ENCODE measurements around the gene PCDH9.

Gene PCDH9

DNA sequence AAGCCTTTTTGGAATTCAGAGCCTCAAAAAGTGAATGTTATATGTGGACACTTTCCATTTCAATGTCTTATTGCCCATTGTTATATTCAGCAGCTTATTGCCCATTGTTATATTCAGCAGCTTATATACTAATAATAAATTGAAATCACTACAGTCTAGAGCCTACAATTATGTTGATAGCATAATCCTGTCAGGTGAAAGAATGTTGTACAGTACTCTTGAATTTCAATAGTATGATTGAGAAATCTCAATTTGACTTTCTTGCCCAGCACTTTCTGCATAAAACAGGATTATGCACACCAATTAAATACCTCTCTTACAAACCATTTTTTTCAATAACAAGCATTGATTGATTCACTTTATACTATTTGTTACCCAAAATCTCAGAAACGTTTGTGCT lies 260.8 kb downstream of the PCDH9 start:
- no peak for DNase-seq (ENCODE audit: low read depth)

DNA sequence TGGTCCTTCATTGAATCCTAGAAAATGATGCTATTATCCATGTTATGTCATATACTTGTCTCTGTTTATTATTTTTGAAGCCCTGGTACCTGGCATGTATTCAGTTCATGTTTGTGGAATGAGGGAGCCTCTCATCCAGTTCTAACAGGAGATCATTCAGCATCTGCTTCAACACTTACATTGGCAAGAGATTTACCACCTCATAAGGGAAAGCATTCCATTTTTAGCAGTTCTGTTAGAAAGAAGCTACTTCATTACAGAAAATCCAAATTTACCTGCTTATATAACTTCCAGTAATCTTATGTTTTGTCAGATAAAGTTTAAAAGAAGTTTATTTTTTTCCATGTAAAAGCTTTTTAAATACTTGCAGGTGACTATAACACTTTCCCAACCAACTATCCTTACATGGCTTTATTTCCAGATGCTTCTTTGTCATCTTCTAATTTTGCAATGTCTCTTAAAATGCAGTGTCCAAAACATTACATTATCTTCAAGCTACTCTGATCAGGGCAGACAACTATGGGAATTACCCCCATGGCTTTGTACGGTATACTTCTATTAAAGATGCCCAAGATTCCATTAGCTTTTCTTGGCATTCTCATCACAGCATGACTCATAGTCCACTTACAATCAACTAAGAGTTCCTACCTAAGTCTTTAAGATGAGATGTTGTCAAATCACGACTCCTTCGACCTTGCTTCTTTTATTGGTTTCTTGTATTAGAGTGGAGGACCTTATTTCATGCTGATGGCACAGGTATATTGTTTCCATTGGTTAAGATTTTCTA lies 262.1 kb downstream of the PCDH9 start:
- DNase-seq (ENCODE audit: low read depth): no peak

DNA sequence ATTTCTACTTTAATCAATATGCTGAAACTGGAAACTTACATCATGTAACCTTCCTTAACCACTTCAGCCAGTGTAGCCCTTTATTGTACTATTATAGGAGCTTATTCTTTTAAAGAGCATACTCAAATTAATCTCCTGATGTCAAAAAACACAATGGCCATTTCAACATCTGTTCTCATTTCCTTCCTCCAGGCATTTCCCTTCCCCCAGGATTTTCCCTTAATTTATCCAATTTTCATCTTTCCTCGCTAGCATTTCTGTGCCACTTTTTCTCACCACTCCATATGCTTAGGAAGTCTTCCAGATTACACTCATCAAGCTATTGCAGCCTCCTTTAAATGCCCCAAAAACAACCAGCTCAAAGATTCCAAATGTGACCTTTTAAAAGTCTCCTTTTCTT lies 265.0 kb downstream of the PCDH9 start:
- no peak for DNase-seq (ENCODE audit: low read depth)

DNA sequence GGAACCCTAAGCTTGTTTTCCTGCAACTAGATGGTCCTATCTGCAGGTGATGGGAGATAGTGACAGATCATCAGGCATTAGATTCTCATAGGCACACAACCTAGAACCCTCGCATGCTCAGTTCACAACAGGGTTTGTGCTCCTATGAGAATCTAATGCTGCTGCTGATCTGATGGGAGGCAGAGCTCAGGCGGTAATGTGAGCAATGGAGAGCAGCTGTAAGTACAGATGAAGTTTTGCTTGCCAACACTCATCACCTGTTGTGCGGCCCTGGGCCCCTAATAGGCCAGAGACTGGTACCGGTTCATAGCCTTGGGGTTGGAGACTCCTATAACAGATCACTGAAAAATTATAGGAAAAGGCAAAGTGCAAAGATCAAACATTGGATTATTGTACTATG lies 267.2 kb downstream of the PCDH9 start:
- no peak for DNase-seq (ENCODE audit: low read depth)

DNA sequence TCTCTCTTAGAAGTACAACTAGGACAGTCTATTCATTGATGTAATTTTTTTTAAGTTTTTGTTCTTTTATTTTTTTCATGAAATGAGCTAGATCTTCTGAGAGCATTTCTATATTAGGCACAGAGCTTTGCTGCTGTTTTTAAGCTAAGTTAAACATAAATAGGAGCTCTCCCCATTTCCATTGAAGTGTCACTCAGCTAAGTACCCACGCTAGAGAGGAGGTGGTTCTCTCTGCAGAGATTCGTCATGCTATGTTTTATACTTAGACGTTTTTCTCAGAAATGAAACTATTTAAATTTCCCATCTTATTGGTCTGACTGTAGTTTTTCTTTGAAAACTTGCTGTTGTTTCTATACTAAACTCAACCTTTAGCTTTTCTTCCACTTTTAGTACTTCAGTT lies 271.5 kb downstream of the PCDH9 start:
- no peak for DNase-seq (ENCODE audit: low read depth)

DNA sequence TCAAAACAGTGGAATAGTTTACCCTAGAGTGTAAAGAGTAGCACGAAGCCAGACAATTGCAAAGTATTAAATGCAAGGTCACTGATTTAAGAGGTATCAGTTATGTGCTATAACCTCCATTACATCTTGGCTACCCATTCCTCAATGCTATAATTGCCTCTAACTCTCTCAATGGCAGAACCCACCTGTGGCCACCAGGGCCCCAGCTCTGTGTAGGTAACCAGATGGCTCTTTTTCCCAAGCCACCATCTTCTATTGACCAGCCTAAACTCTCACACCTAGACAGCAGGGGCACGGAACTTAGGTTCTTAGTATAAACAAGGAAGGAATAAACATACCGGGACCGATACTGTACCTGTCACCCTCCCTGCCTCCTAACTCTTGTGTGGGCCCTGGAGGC lies 277.6 kb downstream of the PCDH9 start:
- no peak for DNase-seq (ENCODE audit: low read depth)

DNA sequence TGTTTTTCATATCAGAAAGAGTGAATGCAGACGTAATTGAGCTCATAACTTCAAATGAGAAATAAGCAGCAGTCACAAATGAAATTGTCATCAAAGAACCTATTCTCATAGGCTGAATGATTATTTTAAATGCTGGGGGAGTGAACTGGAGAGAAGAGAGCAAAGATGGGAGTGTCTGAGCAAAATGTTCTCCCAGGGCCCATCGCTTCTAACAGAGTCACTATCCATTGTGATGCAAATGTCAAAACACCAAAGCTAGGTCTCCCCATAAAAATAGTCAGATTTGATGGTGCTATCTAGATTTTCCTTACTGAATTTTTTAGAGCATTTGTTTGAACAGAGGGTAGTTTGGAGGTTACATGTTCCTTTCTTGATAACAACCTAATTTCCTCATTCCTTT lies 278.7 kb downstream of the PCDH9 start:
- DNase-seq (ENCODE audit: low read depth): no peak

DNA sequence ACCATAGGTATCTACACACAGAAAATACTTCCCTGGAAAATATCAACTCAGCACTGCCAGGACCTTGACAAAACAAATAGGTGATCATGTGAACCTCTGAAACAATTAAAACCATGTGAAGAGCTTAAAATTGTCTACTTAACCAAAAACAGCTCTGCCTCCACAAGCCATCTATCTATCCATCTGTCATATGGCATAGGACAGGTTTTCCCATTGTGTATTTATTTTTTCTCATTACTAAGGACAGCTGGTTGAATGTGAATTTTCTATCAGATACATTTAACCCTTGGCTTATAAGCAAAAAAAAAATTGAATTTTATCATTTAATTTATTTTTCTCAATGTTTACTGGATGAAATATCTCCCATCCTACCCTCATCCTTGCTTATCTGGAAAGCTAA lies 279.5 kb downstream of the PCDH9 start:
- DNase-seq (ENCODE audit: low read depth): no peak

DNA sequence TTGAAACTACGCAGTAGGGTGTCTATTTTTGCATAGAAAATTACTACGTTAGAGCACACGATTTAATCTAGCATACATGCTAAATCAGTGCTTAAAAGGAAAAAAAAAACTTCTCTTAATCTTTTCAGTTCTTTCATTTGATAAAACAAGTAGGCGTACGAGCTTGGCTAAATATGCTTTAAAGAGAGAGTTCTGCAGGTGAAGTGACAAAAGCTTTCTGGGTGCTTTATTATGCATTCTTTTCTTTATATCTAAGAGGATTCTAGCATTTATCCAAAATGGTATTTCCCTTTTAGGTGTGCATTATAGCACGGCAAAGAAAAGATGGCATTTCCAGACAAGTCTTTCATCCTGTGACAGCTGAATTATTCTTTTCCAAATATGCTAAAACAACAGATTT lies 281.2 kb downstream of the PCDH9 start:
- DNase-seq (ENCODE audit: low read depth): no peak

DNA sequence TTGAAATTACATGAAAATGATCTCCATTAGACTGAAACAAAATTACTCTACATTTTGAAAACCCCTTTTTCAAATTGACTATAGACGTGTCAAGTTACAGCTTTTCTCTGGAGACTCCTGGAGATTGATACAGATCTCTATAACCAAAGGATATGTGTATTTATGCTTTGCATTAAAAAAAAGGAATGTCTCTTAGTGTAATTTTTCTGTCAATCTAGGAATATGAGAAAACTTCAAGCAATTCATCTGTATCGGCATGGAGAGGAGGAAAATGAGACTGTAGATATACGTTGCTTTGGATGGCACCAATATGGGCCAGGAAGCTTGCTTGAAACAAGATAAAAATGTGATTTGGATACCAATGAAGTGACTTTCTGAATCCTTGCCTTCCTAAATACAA lies 286.6 kb downstream of the PCDH9 start:
- DNase-seq (ENCODE audit: low read depth): no peak

DNA sequence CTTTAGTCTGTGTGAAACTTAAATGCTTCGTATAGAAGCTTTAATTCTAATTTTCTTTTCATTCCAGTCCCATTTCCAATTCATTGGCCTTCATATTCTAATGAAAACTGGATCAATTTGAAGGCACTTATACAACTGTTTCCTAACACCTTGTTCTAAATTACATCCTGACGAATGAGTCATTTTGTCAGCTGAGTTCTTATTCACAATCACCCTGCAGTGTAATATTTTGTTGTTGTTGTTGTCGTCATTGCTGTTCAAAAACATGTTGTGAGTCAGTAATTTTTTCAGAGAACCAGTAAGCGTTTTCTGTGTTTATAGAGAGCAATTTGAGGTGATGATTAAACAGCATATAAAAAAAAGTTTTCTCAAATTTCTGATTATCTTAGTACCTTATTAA lies 290.0 kb downstream of the PCDH9 start:
- DNase-seq (ENCODE audit: low read depth): no peak

DNA sequence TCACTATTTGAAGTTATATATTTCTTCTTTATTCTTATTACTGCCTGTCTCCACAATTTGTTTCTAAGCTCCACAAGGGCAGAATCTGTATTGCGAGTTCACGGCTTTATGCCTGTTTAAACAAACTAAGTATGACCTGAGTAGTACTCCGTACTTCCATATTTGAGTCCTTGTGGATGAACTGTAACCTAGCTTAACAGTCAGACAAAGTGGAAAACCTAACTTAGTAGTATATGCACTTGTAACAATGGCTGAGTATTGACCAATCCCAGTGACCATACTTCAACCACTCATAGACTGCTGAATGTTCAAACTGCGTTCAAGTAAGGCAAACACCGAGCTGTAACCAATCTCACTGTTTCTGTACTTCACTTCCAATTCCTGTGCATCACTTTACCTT lies 292.7 kb downstream of the PCDH9 start:
- no peak for DNase-seq (ENCODE audit: low read depth)

DNA sequence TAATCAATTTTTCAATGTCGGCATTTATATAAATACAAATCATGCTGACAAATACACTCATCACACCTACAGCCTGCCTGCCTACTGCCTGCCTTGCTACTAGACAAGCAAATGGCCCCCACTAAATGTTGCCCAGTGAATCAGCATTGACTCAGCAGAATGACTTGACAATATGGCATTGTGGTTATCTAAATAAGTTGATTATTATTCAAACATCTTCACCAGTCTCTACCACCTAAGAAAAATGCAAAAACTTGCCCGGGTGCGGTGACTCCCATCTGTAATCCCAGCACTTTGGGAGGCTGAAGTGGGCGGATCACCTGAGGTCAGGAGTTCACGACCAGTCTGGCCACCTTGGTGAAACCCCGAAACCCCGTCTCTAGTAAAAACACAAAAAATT lies 296.1 kb downstream of the PCDH9 start:
- peak; percentile 22 for DNase-seq (ENCODE audit: low read depth)

DNA sequence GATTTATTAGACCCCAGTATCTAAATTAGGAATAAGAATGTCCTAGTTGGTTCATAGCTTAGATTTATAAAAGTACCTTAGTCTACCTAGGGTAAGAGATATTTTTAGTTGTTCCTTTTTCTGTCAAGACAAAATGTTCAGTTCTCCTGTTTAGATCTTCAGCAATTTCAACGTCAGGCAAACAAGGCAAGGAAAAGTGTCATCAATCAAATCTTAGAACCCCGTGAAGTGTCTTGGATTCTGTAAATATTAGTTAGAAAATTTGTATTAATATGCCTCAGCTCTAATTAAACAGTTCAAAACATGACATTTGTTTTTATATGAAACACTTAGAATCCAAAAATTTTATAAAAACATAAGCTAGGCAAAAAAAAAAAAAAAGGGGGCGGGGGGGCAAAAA lies 296.6 kb downstream of the PCDH9 start:
- DNase-seq (ENCODE audit: low read depth): no peak

DNA sequence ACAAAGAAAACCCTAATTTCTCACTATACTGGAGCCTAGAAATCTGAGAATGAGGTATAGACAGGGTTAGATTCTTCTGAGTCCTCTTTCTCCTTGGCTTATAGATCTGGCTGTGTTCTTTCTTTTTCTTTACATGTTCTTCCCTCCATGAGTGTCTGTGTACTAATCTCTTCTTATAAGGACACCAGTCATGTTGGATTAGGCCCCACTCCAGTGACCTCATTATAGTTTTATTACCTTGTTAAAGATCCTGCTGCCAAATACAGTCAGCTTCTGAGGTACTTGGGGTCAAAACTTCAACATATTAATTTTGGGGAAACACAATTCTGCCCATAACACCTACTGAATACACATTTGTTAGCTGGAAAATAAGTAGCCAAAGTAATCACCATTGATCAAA lies 302.6 kb downstream of the PCDH9 start:
- DNase-seq (ENCODE audit: low read depth): no peak

DNA sequence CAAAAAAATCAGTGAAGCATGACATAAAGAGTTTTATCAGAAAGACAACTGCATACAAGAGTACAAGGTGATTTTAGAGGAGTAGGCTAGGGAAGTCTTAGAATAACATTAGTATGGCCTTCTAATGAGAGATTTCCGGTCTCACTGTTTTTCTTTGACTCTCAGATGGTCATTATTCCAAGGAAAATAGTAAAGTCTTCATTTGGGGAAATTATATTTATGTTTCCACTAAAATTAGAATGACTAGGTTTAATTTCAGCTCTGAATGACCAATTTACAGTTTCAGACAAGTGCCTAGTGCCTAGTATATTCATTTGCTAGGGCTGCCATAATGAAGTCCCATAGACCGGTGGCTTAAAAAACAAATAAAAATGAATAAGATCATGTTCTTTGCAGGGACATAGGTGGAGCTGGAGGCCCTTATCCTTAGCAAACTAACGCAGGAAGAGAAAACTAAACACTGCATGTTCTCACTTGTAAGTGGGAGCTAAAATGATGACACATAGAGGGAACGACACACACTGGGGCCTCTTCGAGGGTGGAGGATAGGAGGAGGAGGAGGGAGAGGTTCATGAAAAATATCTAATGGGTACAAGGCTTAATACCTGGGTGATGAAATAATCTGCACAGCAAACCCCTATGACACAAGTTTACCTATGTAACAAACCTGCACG lies 303.1 kb downstream of the PCDH9 start:
- DNase-seq (ENCODE audit: low read depth): no peak

DNA sequence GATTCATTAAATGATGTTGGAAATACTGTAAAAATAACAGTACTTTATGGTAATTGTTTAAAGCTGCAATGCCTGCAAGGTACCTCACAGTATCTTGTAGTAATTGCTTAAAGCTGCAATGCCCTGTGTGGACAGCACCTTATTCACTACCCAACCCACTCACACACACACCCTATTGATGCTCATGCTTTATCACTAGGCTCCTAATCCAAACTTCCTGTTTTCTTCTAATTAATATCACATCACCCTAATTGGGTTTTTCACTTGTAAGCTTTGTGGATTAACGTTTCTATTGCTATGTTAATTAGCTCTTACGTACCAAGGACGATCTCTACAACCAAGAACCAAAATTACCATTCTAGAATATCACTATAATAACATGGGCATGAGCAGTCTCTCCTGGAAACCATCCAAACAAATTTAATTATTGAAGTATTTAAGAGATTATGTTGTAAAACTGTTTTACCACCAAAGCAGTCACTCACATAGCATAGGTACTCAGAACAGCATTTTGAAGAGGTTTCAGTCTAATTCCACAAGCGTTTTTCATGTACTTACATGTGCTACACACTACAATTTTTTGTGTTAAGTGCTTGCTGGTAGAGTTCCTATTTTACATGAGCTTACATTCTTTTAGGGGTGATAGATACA lies 303.8 kb downstream of the PCDH9 start:
- DNase-seq (ENCODE audit: low read depth): no peak

DNA sequence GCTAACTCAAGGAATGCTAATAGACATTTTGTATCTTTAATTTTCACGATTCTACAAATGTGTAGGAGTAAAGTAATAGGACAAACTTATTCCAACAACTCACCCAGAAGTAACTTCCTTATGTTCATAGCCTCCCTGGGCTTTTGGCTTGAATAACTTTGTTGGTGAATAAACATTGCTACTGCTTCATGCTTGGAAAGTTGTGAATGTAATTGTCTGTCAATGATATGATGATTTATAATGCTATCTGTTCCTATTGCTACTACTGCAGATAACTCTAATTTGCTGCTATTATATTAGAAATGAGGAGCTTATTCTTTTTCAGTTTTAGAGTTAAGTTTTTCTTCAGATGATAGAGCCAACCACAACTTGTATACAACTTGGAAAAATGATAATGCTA lies 307.7 kb downstream of the PCDH9 start:
- no peak for DNase-seq (ENCODE audit: low read depth)

DNA sequence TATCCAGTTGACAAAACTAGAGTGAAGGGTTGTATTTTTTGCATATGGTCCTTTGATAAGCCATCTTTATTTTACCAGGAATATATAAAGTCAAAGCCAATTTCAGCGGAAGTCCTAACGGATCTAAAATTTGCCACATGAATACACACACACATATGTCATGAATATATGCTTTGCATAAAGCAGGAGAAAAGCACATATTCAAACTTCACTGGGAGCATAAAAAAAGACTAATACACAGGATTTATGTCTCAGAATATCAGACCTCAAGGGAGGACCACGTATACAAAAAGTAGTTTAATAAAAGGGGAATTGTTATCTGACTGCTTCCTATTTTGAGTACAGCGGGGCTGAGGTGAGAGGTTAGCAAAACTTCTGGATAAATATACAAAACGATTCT lies 308.7 kb downstream of the PCDH9 start:
- DNase-seq (ENCODE audit: low read depth): no peak

DNA sequence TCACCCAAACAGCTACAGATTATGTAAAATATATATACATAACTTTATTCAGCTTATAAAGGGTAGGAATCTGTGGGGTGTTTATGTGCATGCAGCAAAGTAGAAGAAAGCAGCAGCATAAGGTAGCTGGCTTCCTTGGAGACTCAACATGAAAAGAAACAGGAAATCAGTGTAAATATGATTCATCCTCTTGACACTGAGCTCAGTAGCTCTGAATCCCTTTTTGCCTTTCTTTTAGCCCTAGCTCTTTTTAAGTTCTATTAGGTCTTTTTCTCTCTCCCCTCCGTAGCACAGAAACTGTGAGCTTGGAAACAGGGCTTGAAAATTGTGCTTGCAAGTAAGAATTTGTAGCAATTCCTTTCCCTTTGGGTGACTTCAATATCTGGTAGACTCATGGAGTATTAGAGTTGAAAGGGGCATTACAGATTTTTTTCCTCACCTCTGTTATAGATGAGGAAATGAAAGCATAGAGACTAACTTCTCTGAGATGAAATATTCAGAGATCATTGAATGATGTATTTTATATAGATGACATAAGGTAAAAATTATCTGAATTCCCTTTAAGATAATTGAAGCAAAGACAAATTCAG lies 314.4 kb downstream of the PCDH9 start:
- DNase-seq (ENCODE audit: low read depth): no peak

DNA sequence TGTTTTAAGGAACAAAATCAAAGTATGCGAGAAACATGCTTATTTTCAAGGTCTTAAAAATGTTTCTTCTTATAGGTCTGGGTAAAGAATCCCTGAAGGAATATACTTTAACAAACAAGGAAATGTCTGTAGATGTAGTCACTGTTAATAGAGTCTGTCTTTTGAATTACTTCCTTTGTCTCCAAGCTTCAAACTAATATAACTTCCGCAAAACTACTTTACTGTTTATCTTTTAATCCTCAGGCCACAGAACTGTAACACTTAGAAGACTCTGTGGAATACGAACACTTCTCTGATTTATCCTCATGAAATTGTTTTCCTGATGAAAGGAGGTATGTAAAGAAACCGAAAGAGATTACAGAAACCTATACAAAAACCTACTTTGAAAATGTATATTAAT lies 316.0 kb downstream of the PCDH9 start:
- DNase-seq (ENCODE audit: low read depth): no peak

DNA sequence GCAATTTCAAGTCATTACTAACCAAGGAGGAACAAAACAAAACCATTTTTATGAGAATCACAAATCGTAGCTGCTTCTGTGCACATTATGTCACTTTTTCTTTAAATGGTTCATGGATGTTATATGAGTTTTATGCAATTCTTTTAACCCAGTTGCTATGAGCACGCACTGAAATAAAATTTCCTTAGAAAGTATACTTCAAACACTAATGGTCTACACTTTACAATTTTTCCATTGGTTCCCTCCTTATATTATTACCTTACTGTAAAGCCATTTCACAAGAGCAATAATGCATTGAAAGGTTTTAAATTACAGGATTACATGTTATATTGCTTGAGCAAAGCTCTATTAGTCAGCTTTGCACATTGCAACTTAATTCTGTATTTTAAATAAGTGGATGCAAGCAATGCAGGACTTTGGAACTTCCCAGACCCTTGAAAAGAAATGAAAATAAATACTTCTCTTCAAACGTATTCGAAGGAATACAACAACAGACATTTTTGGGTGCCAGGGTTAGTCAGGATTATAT lies 318.7 kb downstream of the PCDH9 start:
- no peak for DNase-seq (ENCODE audit: low read depth)

DNA sequence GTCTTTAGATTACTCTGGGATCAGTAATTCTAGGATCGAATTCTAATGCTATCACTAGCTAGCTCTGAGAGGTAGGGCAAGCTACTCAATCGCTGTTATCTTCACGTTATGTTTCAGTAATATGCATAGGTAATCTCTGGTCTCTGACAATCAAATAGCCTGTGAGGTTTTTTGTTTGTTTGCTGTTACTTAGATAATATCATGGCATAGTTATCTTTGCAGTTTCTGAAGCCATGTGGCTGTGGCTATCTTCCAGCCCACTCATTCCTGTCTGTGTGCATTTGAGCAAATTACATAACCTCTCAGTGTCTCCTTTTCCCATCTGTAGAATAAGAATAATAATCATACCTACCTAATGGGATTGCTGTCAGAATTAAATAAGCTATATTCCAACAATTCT lies 330.2 kb downstream of the PCDH9 start:
- DNase-seq (ENCODE audit: low read depth): no peak

All from HS-27A (cell line).